ENCODE results near the gene PGGT1B.

Gene PGGT1B

DNA sequence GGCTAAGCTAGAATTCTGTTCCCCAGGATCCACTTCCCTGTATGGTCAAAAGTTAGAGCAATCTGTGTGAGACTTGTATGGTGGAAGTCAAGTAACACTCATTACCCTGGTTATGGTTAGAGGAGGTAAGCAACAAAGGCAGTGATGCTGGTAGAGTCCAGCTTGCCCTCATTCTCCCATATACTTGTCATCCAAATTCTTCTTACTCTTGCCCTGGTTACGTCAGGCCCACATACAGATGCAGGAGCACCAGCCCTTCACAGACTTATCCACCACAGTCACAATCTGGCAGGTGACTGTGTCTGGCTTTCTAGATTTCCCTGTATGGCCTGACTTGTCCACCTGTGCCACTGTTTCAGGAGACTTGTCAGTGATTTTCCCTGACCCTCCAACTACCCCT, 35.4 kb downstream of the PGGT1B start:
- H3K9me3 ChIP-seq: no peaks in the 10 kb centered on the region
- H3K36me3 ChIP-seq: peaks cover 69% of the 10 kb centered on the region
- H3K27me3 ChIP-seq: no peaks in the 10 kb centered on the region
- TF ChIP-seq, protein P1, sequence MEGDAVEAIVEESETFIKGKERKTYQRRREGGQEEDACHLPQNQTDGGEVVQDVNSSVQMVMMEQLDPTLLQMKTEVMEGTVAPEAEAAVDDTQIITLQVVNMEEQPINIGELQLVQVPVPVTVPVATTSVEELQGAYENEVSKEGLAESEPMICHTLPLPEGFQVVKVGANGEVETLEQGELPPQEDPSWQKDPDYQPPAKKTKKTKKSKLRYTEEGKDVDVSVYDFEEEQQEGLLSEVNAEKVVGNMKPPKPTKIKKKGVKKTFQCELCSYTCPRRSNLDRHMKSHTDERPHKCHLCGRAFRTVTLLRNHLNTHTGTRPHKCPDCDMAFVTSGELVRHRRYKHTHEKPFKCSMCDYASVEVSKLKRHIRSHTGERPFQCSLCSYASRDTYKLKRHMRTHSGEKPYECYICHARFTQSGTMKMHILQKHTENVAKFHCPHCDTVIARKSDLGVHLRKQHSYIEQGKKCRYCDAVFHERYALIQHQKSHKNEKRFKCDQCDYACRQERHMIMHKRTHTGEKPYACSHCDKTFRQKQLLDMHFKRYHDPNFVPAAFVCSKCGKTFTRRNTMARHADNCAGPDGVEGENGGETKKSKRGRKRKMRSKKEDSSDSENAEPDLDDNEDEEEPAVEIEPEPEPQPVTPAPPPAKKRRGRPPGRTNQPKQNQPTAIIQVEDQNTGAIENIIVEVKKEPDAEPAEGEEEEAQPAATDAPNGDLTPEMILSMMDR (IDR thresholded peaks at IDR 0.05): no peak
- no peak overlapping the region for H3K4me3 ChIP-seq (ENCODE audit: low read depth in 1 of 2, low read length in 1 of 2)
- H3K27ac ChIP-seq: no peak overlapping the region
- H3K4me1 ChIP-seq (ENCODE audit: control insufficient read depth in 1 of 2, insufficient read depth in 1 of 2, low read depth in 1 of 2, low read length in 1 of 2): no peaks in the 10 kb centered on the region

- no peak overlapping the region for H3K4me3 ChIP-seq (ENCODE audit: low read depth in 1 of 2, low read length in 1 of 2)
- TF ChIP-seq, protein P1 (IDR thresholded peaks at IDR 0.05): no peak
- H3K36me3 ChIP-seq: peaks cover 39% of the 10 kb centered on the region
- H3K9me3 ChIP-seq: no peaks in the 10 kb centered on the region
- H3K4me1 ChIP-seq (ENCODE audit: control insufficient read depth in 1 of 2, insufficient read depth in 1 of 2, low read depth in 1 of 2, low read length in 1 of 2): peaks cover 3 to 8% of the 10 kb centered on the region in 2 experiments
- H3K27ac ChIP-seq: no peak overlapping the region
- no peaks in the 10 kb centered on the region for H3K27me3 ChIP-seq
These were observed 48.1 kb downstream of the PGGT1B start for GRCh38 chr5:115214541-115214940.

DNA sequence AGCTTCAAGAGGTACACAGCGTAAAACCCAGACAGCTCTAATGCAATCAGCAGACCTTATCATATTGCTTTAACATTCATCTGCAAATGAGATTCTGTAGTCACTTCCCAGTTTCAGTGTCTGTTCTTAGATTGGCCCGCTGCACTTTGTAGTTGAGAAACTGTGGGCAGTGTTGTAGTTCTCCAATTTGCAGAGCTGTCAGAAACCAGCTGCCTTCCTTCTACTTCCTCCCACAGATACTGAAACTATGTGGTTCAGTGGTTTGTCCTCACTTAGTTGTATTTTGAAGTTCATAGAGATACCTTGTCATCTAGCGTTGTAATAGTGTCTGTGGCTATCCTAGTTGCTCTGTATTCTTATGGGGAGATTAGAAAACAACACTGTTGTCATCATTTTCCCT, 53.4 kb downstream of the PGGT1B start:
- peak overlapping the region; percentile 85 for H3K27ac ChIP-seq
- no peak overlapping the region for H3K4me3 ChIP-seq (ENCODE audit: low read depth in 1 of 2, low read length in 1 of 2)
- H3K9me3 ChIP-seq: no peaks in the 10 kb centered on the region
- H3K36me3 ChIP-seq: peaks cover 19% of the 10 kb centered on the region
- TF ChIP-seq, protein P1 (IDR thresholded peaks at IDR 0.05): peak; percentile 9
- peaks cover 16 to 22% of the 10 kb centered on the region in 2 experiments for H3K4me1 ChIP-seq (ENCODE audit: control insufficient read depth in 1 of 2, insufficient read depth in 1 of 2, low read depth in 1 of 2, low read length in 1 of 2)
- no peaks in the 10 kb centered on the region for H3K27me3 ChIP-seq

DNA sequence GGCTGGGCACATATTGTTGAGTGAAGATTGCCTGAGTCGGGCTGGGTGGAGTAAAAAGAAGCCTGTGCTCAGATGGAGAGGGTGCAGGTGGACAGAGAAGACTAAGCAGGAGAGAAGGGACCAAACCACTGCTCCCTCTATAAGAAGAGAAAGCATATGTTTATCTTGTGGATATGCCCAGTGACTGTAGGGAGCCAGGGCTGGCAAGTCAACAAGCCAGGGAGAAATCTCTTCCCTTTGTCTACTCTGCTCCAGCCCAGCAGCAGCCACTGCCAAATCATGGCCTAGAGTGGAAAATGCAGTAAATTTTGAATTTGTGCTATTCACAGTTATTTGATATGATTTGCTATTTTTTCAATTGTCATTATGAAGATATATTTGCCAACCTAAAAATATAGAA, 59.7 kb downstream of the PGGT1B start:
- H3K4me1 ChIP-seq (ENCODE audit: control insufficient read depth in 1 of 2, insufficient read depth in 1 of 2, low read depth in 1 of 2, low read length in 1 of 2): no peaks in the 10 kb centered on the region
- no peak overlapping the region for H3K27ac ChIP-seq
- H3K36me3 ChIP-seq: no peaks in the 10 kb centered on the region
- H3K27me3 ChIP-seq: no peaks in the 10 kb centered on the region
- H3K4me3 ChIP-seq (ENCODE audit: low read depth in 1 of 2, low read length in 1 of 2): no peak overlapping the region
- no peaks in the 10 kb centered on the region for H3K9me3 ChIP-seq
- TF ChIP-seq, protein P1 (IDR thresholded peaks at IDR 0.05): no peak

- Histone ChIP-seq H3K27me3 (peaks cover 25% of the 10 kb centered on the region), H3K27ac (no peak overlapping the region)
These were observed 66.5 kb downstream of the PGGT1B start for GRCh38 chr5:115196161-115196560.

More at GRCh38 chr5:115196161-115196560, 66.5 kb downstream of the PGGT1B start:
- TF ChIP-seq, protein P1 (IDR thresholded peaks at IDR 0.05): no peak
- H3K4me3 ChIP-seq (ENCODE audit: low read depth in 1 of 2, low read length in 1 of 2): no peak overlapping the region
- no peaks in the 10 kb centered on the region for H3K9me3 ChIP-seq
- no peaks in the 10 kb centered on the region for H3K4me1 ChIP-seq (ENCODE audit: control insufficient read depth in 1 of 2, insufficient read depth in 1 of 2, low read depth in 1 of 2, low read length in 1 of 2)
- H3K36me3 ChIP-seq: no peaks in the 10 kb centered on the region
